ENCODE results near the gene UBASH3A.

Gene UBASH3A

GRCh38 chr21:42396799-42397745 lies 6.6 kb upstream of the UBASH3A start:
- peaks cover 7% of the 10 kb centered on the region for H3K9me3 ChIP-seq (ENCODE audit: insufficient read depth, low read length)
- no peak for TF ChIP-seq YY1 (IDR thresholded peaks at IDR 0.05; ENCODE audit: insufficient read depth, insufficient read length)
- no peak for TF ChIP-seq ZNF274 (IDR thresholded peaks at IDR 0.05; ENCODE audit: low read depth, low read length)
- TF ChIP-seq SUZ12 (IDR thresholded peaks at IDR 0.05; ENCODE audit: extremely low read depth, insufficient read depth, insufficient read length) = no peak
- no peaks in the 10 kb centered on the region for H3K36me3 ChIP-seq (ENCODE audit: insufficient read depth, insufficient read length, low read length)
- H3K4me3 ChIP-seq (ENCODE audit: insufficient read length, low read depth) = no peak overlapping the region
- H3K4me1 ChIP-seq (ENCODE audit: insufficient read depth, insufficient read length) = no peaks in the 10 kb centered on the region
- DNase-seq (ENCODE audit: low read depth, low spot score) = no peak
- no peak overlapping the region for H3K9ac ChIP-seq (ENCODE audit: insufficient read length, low read depth)
- H3K27me3 ChIP-seq (ENCODE audit: insufficient read depth, insufficient read length) = no peaks in the 10 kb centered on the region

GRCh38 chr21:42397746-42398394 lies 5.8 kb upstream of the UBASH3A start:
- no peaks in the 10 kb centered on the region for H3K27me3 ChIP-seq (ENCODE audit: insufficient read depth, insufficient read length)
- H3K9me3 ChIP-seq (ENCODE audit: insufficient read depth, low read length) = peaks cover 9% of the 10 kb centered on the region
- no peak for TF ChIP-seq SUZ12 (IDR thresholded peaks at IDR 0.05; ENCODE audit: extremely low read depth, insufficient read depth, insufficient read length)
- TF ChIP-seq YY1 (IDR thresholded peaks at IDR 0.05; ENCODE audit: insufficient read depth, insufficient read length) = no peak
- no peak for TF ChIP-seq ZNF274 (IDR thresholded peaks at IDR 0.05; ENCODE audit: low read depth, low read length)
- H3K4me3 ChIP-seq (ENCODE audit: insufficient read length, low read depth) = no peak overlapping the region
- DNase-seq (ENCODE audit: low read depth, low spot score) = no peak
- no peaks in the 10 kb centered on the region for H3K36me3 ChIP-seq (ENCODE audit: insufficient read depth, insufficient read length, low read length)
- no peak overlapping the region for H3K9ac ChIP-seq (ENCODE audit: insufficient read length, low read depth)
- no peaks in the 10 kb centered on the region for H3K4me1 ChIP-seq (ENCODE audit: insufficient read depth, insufficient read length)

- Histone ChIP-seq H3K9ac (ENCODE audit: insufficient read length, low read depth) (no peak overlapping the region), H3K36me3 (ENCODE audit: insufficient read depth, insufficient read length, low read length) (no peaks in the 10 kb centered on the region), H3K9me3 (ENCODE audit: insufficient read depth, low read length) (peaks cover 9% of the 10 kb centered on the region), H3K4me1 (ENCODE audit: insufficient read depth, insufficient read length) (peaks cover 2% of the 10 kb centered on the region), H3K4me3 (ENCODE audit: insufficient read length, low read depth) (no peak overlapping the region), H3K27me3 (ENCODE audit: insufficient read depth, insufficient read length) (no peaks in the 10 kb centered on the region)
- DNase-seq (ENCODE audit: low read depth, low spot score) = no peak
- TF ChIP-seq ZNF274 (IDR thresholded peaks at IDR 0.05; ENCODE audit: low read depth, low read length) = no peak
- no peak for TF ChIP-seq SUZ12 (IDR thresholded peaks at IDR 0.05; ENCODE audit: extremely low read depth, insufficient read depth, insufficient read length)
- TF ChIP-seq YY1 (IDR thresholded peaks at IDR 0.05; ENCODE audit: insufficient read depth, insufficient read length) = no peak
These were observed 5.2 kb upstream of the UBASH3A start for GRCh38 chr21:42398436-42399028.

- no peak overlapping the region for H3K4me3 ChIP-seq (ENCODE audit: insufficient read length, low read depth)
- H3K4me1 ChIP-seq (ENCODE audit: insufficient read depth, insufficient read length) = peaks cover 6% of the 10 kb centered on the region
- TF ChIP-seq ZNF274 (IDR thresholded peaks at IDR 0.05; ENCODE audit: low read depth, low read length) (no peak), YY1 (IDR thresholded peaks at IDR 0.05; ENCODE audit: insufficient read depth, insufficient read length) (no peak), SUZ12 (IDR thresholded peaks at IDR 0.05; ENCODE audit: extremely low read depth, insufficient read depth, insufficient read length) (no peak)
- H3K36me3 ChIP-seq (ENCODE audit: insufficient read depth, insufficient read length, low read length) = no peaks in the 10 kb centered on the region
- H3K9me3 ChIP-seq (ENCODE audit: insufficient read depth, low read length) = peaks cover 9% of the 10 kb centered on the region
- no peak for DNase-seq (ENCODE audit: low read depth, low spot score)
- H3K9ac ChIP-seq (ENCODE audit: insufficient read length, low read depth) = no peak overlapping the region
- H3K27me3 ChIP-seq (ENCODE audit: insufficient read depth, insufficient read length) = no peaks in the 10 kb centered on the region
These were observed 3.2 kb upstream of the UBASH3A start for GRCh38 chr21:42400525-42400924.

GRCh38 chr21:42401154-42401553 lies 2.5 kb upstream of the UBASH3A start:
- DNase-seq (ENCODE audit: low read depth, low spot score) = no peak
- Histone ChIP-seq H3K36me3 (ENCODE audit: insufficient read depth, insufficient read length, low read length) (no peaks in the 10 kb centered on the region), H3K9me3 (ENCODE audit: insufficient read depth, low read length) (peaks cover 9% of the 10 kb centered on the region), H3K4me1 (ENCODE audit: insufficient read depth, insufficient read length) (peaks cover 6% of the 10 kb centered on the region), H3K9ac (ENCODE audit: insufficient read length, low read depth) (no peak overlapping the region), H3K4me3 (ENCODE audit: insufficient read length, low read depth) (no peak overlapping the region), H3K27me3 (ENCODE audit: insufficient read depth, insufficient read length) (no peaks in the 10 kb centered on the region)
- TF ChIP-seq SUZ12 (IDR thresholded peaks at IDR 0.05; ENCODE audit: extremely low read depth, insufficient read depth, insufficient read length) (no peak), YY1 (IDR thresholded peaks at IDR 0.05; ENCODE audit: insufficient read depth, insufficient read length) (no peak), ZNF274 (IDR thresholded peaks at IDR 0.05; ENCODE audit: low read depth, low read length) (no peak)

GRCh38 chr21:42401820-42402251 lies 1.9 kb upstream of the UBASH3A start:
- Histone ChIP-seq H3K9me3 (ENCODE audit: insufficient read depth, low read length) (peaks cover 9% of the 10 kb centered on the region), H3K36me3 (ENCODE audit: insufficient read depth, insufficient read length, low read length) (no peaks in the 10 kb centered on the region), H3K27me3 (ENCODE audit: insufficient read depth, insufficient read length) (peaks cover 2% of the 10 kb centered on the region), H3K9ac (ENCODE audit: insufficient read length, low read depth) (no peak overlapping the region), H3K4me3 (ENCODE audit: insufficient read length, low read depth) (no peak overlapping the region), H3K4me1 (ENCODE audit: insufficient read depth, insufficient read length) (peaks cover 6% of the 10 kb centered on the region)
- no peak for DNase-seq (ENCODE audit: low read depth, low spot score)
- no peak for TF ChIP-seq SUZ12 (IDR thresholded peaks at IDR 0.05; ENCODE audit: extremely low read depth, insufficient read depth, insufficient read length)
- TF ChIP-seq YY1 (IDR thresholded peaks at IDR 0.05; ENCODE audit: insufficient read depth, insufficient read length) = no peak
- TF ChIP-seq ZNF274 (IDR thresholded peaks at IDR 0.05; ENCODE audit: low read depth, low read length) = no peak

- Histone ChIP-seq H3K9me3 (ENCODE audit: insufficient read depth, low read length) (peaks cover 9% of the 10 kb centered on the region), H3K4me3 (ENCODE audit: insufficient read length, low read depth) (no peak overlapping the region), H3K9ac (ENCODE audit: insufficient read length, low read depth) (no peak overlapping the region), H3K27me3 (ENCODE audit: insufficient read depth, insufficient read length) (peaks cover 2% of the 10 kb centered on the region), H3K36me3 (ENCODE audit: insufficient read depth, insufficient read length, low read length) (no peaks in the 10 kb centered on the region), H3K4me1 (ENCODE audit: insufficient read depth, insufficient read length) (peaks cover 6% of the 10 kb centered on the region)
- DNase-seq (ENCODE audit: low read depth, low spot score) = no peak
- no peak for TF ChIP-seq SUZ12 (IDR thresholded peaks at IDR 0.05; ENCODE audit: extremely low read depth, insufficient read depth, insufficient read length)
- TF ChIP-seq YY1 (IDR thresholded peaks at IDR 0.05; ENCODE audit: insufficient read depth, insufficient read length) = no peak
- TF ChIP-seq ZNF274 (IDR thresholded peaks at IDR 0.05; ENCODE audit: low read depth, low read length) = no peak
These were observed 837 bp downstream of the UBASH3A start for GRCh38 chr21:42404539-42404938.
